HEK293 (cell line): ENCODE measurements around the gene CC2D1A.
A peak's percentile ranks its signal among the peaks of the same experiment; 100 is the strongest.

Experiments
- ATF2 ChIP-seq: fragments of 450-650 bp; formaldehyde crosslinking; IDR thresholded peaks from 2 replicates; pipeline ENCODE4 v1.5.1; 2016; ENCODE audit warnings: missing biosample characterization, missing genetic modification characterization, low read depth
- GLI4 ChIP-seq: fragments of 450-650 bp; formaldehyde crosslinking; IDR thresholded peaks from 2 replicates; pipeline ENCODE4 v1.5.1; 2016; ENCODE audit warnings: missing biosample characterization, missing genetic modification characterization
- KLF1 ChIP-seq: fragments of 450-650 bp; formaldehyde crosslinking; IDR thresholded peaks from 2 replicates; pipeline ENCODE4 v1.5.1; 2016; ENCODE audit warnings: missing biosample characterization, missing genetic modification characterization
- KLF10 ChIP-seq: fragments of 450-650 bp; IDR thresholded peaks from 2 replicates; pipeline ENCODE4 v1.5.1; 2018; ENCODE audit warnings: missing biosample characterization, mild to moderate bottlenecking, missing genetic modification characterization
- MZF1 ChIP-seq: fragments of 450-650 bp; formaldehyde crosslinking; IDR thresholded peaks from 2 replicates; pipeline ENCODE4 v1.5.1; 2017; ENCODE audit warnings: missing biosample characterization, missing genetic modification characterization, borderline replicate concordance
- PRDM1 ChIP-seq: fragments of 450-650 bp; formaldehyde crosslinking; IDR thresholded peaks from 2 replicates; pipeline ENCODE4; 2016; ENCODE audit warnings: missing biosample characterization, missing genetic modification characterization
- RBAK ChIP-seq: fragments of 450-650 bp; formaldehyde crosslinking; IDR thresholded peaks from 2 replicates; pipeline ENCODE4 v1.5.1; 2016; ENCODE audit warnings: missing biosample characterization, missing genetic modification characterization
- SP2 ChIP-seq: fragments of 450-650 bp; formaldehyde crosslinking; IDR thresholded peaks from 2 replicates; pipeline ENCODE4 v1.5.1; 2016; ENCODE audit warnings: missing biosample characterization, missing genetic modification characterization
- SP7 ChIP-seq: fragments of 450-650 bp; formaldehyde crosslinking; IDR thresholded peaks from 2 replicates; pipeline ENCODE4 v1.5.1; 2016; ENCODE audit warnings: missing biosample characterization, missing genetic modification characterization
- TRIM28 ChIP-seq: IDR thresholded peaks from 2 replicates; pipeline ENCODE4 v1.6.1; 2011; ENCODE audit warnings: low read length, control low read depth, borderline replicate concordance
- YY2 ChIP-seq: fragments of 450-650 bp; formaldehyde crosslinking; IDR thresholded peaks from 2 replicates; pipeline ENCODE4 v1.5.1; 2016; ENCODE audit warnings: missing biosample characterization, missing genetic modification characterization
- ZBTB11 ChIP-seq: fragments of 450-650 bp; formaldehyde crosslinking; conservative IDR thresholded peaks from 2 replicates; pipeline ENCODE4 v1.5.1; 2016; ENCODE audit warnings: low read depth, missing biosample characterization, missing genetic modification characterization
- ZBTB49 ChIP-seq: fragments of 450-650 bp; formaldehyde crosslinking; IDR thresholded peaks from 2 replicates; pipeline ENCODE4 v1.5.1; 2016; ENCODE audit warnings: missing biosample characterization, missing genetic modification characterization, low read depth
- ZEB2 ChIP-seq: fragments of 450-650 bp; formaldehyde crosslinking; IDR thresholded peaks from 2 replicates; pipeline ENCODE4 v1.5.1; 2016; ENCODE audit warnings: missing biosample characterization, missing genetic modification characterization
- ZNF114 ChIP-seq: fragments of 450-650 bp; formaldehyde crosslinking; IDR thresholded peaks from 2 replicates; pipeline ENCODE4 v1.5.0; 2017; ENCODE audit warnings: missing biosample characterization, missing genetic modification characterization
- ZNF138 ChIP-seq: fragments of 450-650 bp; formaldehyde crosslinking; IDR thresholded peaks from 2 replicates; pipeline ENCODE4 v1.5.1; 2016; ENCODE audit warnings: missing biosample characterization, missing genetic modification characterization, borderline replicate concordance
- ZNF169 ChIP-seq: fragments of 450-650 bp; formaldehyde crosslinking; IDR thresholded peaks from 2 replicates; pipeline ENCODE4 v1.5.1; 2016; ENCODE audit warnings: missing biosample characterization, missing genetic modification characterization
- ZNF23 ChIP-seq: fragments of 450-650 bp; formaldehyde crosslinking; IDR thresholded peaks from 2 replicates; pipeline ENCODE4 v1.5.1; 2016; ENCODE audit warnings: missing biosample characterization, missing genetic modification characterization, borderline replicate concordance
- ZNF24 ChIP-seq: fragments of 450-650 bp; formaldehyde crosslinking; IDR thresholded peaks from 2 replicates; pipeline ENCODE4 v1.5.1; 2016; ENCODE audit warnings: missing biosample characterization, missing genetic modification characterization
- ZNF266 ChIP-seq: fragments of 450-650 bp; formaldehyde crosslinking; IDR thresholded peaks from 2 replicates; pipeline ENCODE4 v1.5.1; 2016; ENCODE audit warnings: missing biosample characterization, missing genetic modification characterization, low read depth
- ZNF362 ChIP-seq: fragments of 450-650 bp; formaldehyde crosslinking; IDR thresholded peaks from 2 replicates; pipeline ENCODE4 v1.5.1; 2016; ENCODE audit warnings: missing biosample characterization, missing genetic modification characterization
- ZNF366 ChIP-seq: fragments of 450-650 bp; formaldehyde crosslinking; conservative IDR thresholded peaks from 2 replicates; pipeline ENCODE4 v1.5.1; 2016; ENCODE audit warnings: missing biosample characterization, missing genetic modification characterization
- ZNF404 ChIP-seq: fragments of 450-650 bp; formaldehyde crosslinking; IDR thresholded peaks from 2 replicates; pipeline ENCODE4 v1.5.1; 2017; ENCODE audit warnings: missing biosample characterization, missing genetic modification characterization
- ZNF426 ChIP-seq: fragments of 450-650 bp; formaldehyde crosslinking; IDR thresholded peaks from 2 replicates; pipeline ENCODE4 v1.5.1; 2017; ENCODE audit warnings: missing biosample characterization, missing genetic modification characterization, mild to moderate bottlenecking, inconsistent platforms, moderate library complexity
- ZNF549 ChIP-seq: fragments of 450-650 bp; IDR thresholded peaks from 2 replicates; pipeline ENCODE4 v1.5.1; 2018; ENCODE audit warnings: missing biosample characterization, missing genetic modification characterization, mild to moderate bottlenecking, inconsistent platforms, moderate library complexity
- ZNF558 ChIP-seq: fragments of 450-650 bp; formaldehyde crosslinking; IDR thresholded peaks from 2 replicates; pipeline ENCODE4 v1.5.1; 2016; ENCODE audit warnings: missing biosample characterization, missing genetic modification characterization
- ZNF560 ChIP-seq: fragments of 450-650 bp; formaldehyde crosslinking; IDR thresholded peaks from 2 replicates; pipeline ENCODE4 v1.5.1; 2017; ENCODE audit warnings: missing biosample characterization, missing genetic modification characterization, borderline replicate concordance
- ZNF645 ChIP-seq: fragments of 450-650 bp; formaldehyde crosslinking; IDR thresholded peaks from 2 replicates; pipeline ENCODE4; 2016; ENCODE audit warnings: missing biosample characterization, missing genetic modification characterization
- ZNF654 ChIP-seq: fragments of 450-650 bp; formaldehyde crosslinking; IDR thresholded peaks from 2 replicates; pipeline ENCODE4 v1.5.1; 2016; ENCODE audit warnings: low read depth, missing biosample characterization, missing genetic modification characterization
- ZNF660 ChIP-seq: fragments of 450-650 bp; IDR thresholded peaks from 2 replicates; pipeline ENCODE4 v1.5.1; 2018; ENCODE audit warnings: missing biosample characterization, mild to moderate bottlenecking, missing genetic modification characterization
- ZNF776 ChIP-seq: fragments of 450-650 bp; formaldehyde crosslinking; IDR thresholded peaks from 2 replicates; pipeline ENCODE4 v1.5.0; 2017; ENCODE audit warnings: missing biosample characterization, missing genetic modification characterization, borderline replicate concordance

Gene CC2D1A

GRCh38 chr19:13861714-13862531, 44.1 kb upstream of the CC2D1A start (continued):
- TF ChIP-seq ZBTB11 (tag by site-specific recombination) (0 out of 2 replicates have a peak, but pooled peaks have one; percentile 27), ZNF660 (peak; percentile 68; the same call in 1 of the 2 replicates), ZNF114 (tag by site-specific recombination) (no peak), ZNF776 (no peak), ZNF138 (tag by site-specific recombination) (no peak), KLF10 (tag by site-specific recombination) (peak; percentile 60; the same call in 1 of the 2 replicates), ZNF266 (tag by site-specific recombination) (no peak), ZNF549 (no peak), RBAK (tag by site-specific recombination) (no peak), ZNF366 (tag by site-specific recombination) (0 out of 2 replicates have a peak, but pooled peaks have one; percentile 23), ZEB2 (peak; percentile 68), ZNF24 (0 out of 2 replicates have a peak, but pooled peaks have one; percentile 36), ZBTB49 (tag by site-specific recombination) (no peak), ZNF426 (tag by site-specific recombination) (no peak), ZNF654 (tag by site-specific recombination) (peak; percentile 94), PRDM1 (tag by site-specific recombination) (no peak), ATF2 (tag by site-specific recombination) (no peak), ZNF560 (tag by site-specific recombination) (no peak), GLI4 (tag by site-specific recombination) (no peak), TRIM28 (no peak), KLF1 (tag by site-specific recombination) (no peak; the same call in 1 of the 2 replicates), ZNF404 (no peak), ZNF362 (tag by site-specific recombination) (no peak), SP2 (no peak), MZF1 (tag by site-specific recombination) (no peak), ZNF558 (tag by site-specific recombination) (no peak), YY2 (tag by site-specific recombination) (no peak), ZNF23 (no peak), SP7 (peak; percentile 69), ZNF645 (no peak), ZNF169 (tag by site-specific recombination) (no peak)
